NCI-H446 treated with DMSO at 0.1 percent for 48 hours (cell line): ENCODE measurements around the gene PRKN.

Source experiments
- DNase-seq: peaks from one replicate; lab custom pipeline; 2025; lab: John Stamatoyannopoulos, UW

Gene PRKN

DNA sequence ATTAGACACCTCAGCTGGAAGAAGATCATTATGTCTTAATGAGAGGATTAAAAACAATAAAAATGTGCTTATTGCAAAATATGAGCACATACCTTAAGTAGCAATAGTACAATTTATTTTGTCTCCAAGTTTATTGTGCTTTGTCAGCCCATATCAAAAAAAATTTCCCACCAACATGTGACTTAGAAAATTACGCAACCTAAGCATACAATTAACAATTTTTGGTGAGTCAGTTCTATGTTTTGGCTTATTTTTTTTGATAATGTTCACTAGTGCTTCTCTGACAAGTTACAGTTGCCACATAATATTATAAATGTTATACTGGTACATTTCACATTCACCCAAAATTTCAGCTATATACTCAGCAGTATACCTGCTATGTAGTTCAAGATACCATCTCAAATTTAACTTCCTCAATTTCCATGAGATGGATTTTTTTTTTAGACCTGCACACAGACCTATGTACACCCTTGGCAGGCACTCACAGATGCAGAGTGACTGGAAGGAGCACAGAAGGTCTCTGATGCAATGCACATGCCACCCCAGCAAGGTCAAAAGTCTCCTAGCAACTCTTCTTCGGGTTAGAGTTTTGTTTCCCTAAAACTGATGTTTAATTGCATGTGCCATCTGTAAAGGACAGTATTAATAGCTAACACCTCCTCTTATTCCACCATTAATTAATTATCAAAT is 112.4 kb downstream of the PRKN start:
- DNase-seq: no peak

DNA sequence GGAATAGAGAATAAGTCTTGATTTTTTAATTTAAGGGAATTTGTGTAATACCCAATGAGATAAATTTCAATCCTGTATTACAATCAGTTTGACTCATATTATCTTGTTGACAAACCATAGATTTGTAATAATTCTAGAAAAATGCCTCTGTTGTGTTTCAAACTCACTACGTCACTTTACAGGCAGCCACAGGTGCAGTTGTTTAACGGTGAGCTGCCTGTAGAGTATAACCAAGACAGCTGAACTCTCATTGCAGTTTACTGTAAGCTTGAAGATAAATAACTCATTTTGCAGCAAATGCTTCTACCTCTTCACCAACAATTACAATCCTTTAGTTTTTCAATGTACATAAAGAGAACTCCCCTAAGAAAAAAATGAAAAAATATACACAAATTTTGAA is 114.3 kb downstream of the PRKN start:
- no peak for DNase-seq

DNA sequence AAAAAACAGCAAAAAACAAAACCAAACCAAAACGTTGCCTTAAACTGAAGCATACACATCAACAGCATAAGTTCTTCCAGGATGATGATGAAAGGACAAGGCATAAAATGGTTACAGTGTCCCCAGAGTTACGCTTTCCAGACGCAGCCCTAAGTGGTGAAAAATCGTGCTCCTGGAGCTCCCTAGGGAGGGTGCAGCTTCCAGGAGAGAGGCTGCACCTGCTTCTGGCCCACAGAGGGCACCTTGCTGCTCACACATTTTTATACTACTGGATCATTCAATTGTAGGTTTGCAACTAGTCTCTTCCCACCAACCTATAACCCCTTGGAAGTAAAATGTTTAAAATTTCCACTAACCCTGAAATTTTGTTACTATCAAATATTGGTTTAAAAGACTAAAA is 115.0 kb downstream of the PRKN start:
- no peak for DNase-seq

DNA sequence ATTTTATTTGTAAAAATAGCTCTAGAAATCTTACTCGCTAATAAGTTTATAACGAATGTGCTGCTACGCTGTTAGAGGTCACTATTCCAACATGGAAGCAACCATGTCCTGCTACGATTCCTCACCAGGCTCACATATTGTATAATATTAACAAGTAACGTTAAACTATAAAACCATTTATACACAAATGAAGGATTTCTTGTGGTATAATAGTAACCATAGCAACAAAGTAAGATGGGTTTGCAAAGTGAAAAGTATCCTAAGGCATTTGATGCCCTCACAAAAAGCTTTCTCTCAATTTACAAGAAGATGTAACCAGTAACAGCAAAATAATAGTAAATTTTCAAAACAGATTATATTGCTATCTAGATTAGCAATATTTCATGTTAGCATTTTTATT is 117.2 kb downstream of the PRKN start:
- DNase-seq: no peak

DNA sequence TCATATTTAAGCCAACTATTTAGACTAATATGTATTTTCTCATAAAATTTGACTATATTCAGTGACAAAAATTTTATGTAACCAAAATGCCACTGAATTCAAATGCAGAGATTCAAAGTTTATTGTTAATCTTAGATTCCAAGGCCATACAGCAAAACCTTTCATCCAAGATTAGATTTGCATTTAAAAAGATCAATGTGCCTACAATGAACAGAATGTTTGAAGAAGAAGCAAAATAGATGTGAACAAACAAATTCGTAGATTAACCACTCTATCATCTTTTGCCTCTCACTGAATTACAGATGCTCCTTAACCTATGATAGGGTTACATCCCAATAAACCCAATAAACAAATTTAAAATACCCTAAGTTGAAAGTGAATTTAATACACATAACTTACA is 121.7 kb downstream of the PRKN start:
- DNase-seq: no peak

DNA sequence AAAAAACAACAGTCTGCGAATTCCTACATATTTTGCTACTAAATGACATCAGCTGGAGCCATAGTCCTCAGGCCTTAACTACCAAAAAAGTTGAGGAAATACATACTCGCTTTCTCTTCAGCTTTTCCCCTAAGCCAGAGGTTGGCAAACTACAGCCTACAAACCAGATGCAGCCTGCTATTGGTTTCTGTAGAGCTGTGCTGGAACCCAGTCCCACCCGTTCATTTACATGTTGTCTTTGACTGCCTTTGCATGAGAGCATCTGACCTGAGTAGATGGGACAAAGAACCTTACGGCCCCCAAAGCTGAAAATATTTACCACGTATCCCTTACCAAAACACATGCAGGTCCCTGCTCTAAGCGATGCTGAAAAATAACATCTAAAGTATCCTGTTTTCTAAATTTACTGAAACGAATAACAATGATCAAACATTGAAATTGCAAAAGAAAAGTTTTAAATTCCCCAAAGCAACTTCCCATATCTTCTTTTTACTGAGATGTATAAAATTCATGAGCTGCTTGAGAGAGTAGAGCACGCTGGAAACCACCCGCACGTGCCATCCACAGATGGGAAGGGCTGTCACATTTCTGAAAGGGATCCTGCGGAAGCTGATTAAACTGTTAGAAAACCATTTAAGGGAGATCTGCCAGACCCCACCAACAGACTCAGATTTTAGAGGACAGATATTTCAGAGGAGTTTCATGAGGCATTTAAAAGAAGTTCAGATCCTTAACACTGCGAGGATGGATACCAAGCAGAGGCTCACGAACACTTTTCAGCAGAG is 124.1 kb downstream of the PRKN start:
- DNase-seq: no peak

DNA sequence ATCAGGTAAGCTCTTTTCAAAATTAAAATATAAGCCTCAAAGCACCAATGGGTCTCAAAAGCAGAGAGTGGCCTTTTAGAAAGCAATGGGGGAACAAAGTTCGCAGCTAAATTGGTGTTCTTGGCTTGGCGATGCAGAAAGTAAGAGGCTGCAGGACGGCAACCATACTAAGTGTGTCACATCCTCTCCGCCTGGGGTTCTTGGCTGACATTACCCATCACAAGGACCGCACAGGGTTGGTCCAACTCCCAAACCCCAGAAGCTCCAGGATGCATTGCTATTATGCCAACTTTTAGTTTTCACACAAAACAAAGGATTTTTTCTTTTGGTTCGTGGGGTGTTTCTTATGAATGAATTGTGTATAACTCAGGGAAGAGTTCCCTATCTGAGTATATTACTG is 124.8 kb downstream of the PRKN start:
- DNase-seq: no peak

DNA sequence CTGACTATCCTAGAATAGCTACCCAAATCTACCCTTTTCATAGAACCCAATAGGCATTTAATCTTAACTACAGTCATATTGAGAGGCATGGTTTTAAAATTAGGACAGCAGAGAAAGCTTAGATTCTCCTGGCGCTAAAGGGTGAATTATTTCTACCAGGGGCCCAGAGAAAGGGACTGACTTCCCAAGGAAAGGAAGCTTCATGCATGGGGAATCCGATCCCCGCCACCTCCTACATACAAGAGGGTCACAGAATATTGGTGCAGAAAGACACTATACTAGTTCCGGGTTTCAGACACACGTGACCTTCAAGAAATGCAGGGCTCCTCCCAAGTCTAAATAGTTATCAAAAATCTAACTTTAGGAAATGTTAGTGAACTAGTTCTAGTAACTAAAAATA is 130.9 kb downstream of the PRKN start:
- DNase-seq: no peak

DNA sequence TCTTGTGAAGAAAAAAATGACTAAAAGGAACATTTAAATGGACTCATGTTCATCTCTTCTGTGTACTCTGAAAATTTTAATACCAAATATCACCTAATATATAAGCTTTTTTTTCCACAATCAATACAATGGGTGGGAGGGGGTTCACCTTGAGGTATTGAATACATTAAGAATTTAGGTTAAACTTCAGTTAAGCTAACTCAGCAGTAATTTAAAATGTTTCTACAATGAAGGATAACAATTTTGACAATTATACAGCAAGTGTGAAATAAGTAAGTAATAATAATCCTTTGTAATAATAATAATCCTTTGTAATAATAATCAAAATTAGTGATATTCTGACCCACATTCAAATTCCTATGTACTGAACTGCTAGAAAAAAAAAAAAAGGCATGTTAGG is 136.0 kb downstream of the PRKN start:
- no peak for DNase-seq

DNA sequence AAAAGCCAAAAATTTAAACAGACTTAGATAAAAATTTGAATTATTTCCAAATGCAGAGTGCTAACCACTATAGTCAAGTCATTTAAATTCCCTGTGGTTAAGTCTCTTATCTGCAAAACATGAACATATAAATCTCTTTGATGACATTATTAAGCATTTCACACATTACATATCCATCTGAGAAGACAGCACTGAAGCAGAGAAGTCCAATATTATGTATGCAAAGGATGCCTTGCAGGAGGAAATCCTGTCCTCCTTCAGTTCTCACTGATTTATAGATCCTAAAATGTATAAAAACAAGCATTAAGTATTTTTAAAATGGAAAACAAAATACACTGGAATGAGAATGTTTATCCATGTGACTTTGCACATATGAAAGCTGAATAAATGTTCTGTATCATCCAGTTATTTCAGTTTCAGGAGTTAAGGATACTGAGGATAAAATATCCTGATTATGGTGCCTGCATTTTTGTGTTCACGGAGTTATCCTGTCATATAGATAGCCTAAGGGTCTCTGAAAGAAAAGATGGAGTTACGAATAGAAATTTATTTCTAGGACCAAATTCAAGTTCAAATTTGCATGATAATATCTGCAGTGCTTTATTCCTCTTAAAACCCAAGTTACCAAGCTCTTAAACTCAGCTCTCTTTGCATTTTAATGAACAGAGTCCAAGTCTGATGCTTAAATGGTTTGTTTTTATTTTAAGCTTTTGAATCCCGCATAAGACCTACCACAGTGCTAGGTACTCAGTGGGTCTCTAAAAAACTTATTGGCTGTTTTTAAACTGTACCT is 145.4 kb downstream of the PRKN start:
- DNase-seq: no peak

DNA sequence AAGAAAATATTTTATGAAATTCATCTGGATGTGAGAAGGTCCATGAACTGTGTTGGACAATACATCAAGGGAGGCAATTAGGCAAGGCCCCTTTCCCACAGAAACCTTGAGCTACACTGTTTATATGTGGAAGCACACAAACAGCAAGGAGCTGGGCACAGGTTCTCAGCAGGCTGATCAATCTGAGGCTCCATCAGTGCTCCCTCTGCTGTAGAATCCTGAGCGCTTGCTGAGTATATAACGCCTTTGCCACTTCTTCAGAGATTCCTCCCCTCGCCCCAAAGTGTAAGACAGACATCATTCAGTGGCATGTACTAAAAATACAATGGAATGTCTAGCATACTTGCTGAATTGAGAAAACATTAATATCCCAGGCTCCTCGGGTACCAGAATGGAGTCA is 146.9 kb downstream of the PRKN start:
- no peak for DNase-seq

DNA sequence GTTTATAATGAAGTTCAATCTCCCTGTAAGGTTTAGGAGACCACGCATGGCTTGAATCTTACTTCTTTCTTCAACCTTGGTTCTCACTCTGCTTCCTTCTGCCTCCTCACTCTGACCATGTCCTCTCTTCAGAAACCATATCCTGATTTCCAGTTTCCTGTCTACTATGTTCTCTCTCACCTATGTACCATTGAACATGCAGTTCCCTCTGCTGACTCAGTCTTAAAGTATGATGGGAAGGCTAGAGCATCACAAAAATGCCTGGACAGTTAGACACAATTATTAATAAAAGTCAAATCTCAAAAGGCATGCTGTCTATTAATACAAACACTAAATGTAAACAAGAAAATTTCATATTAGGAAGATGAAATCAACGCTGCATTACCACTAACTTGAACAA is 151.6 kb downstream of the PRKN start:
- DNase-seq: no peak

DNA sequence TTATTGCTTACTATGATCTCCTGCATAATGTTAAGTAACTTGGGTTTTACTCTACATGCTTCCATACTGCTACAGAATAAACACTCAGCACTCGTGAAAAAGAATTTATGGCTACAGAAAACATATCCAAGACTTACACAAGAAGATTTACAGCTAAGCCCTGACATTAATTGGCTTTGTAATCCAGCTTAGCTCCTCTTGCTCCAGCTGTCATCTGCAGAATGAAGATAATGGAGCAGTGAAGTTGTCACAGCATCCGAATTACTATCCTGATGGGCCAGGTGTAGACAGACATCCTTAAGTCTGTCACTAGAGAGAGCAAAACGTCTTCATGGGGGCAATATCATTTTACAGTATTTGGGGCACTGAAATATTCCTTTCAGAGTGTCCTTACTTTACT is 155.3 kb downstream of the PRKN start:
- no peak for DNase-seq

DNA sequence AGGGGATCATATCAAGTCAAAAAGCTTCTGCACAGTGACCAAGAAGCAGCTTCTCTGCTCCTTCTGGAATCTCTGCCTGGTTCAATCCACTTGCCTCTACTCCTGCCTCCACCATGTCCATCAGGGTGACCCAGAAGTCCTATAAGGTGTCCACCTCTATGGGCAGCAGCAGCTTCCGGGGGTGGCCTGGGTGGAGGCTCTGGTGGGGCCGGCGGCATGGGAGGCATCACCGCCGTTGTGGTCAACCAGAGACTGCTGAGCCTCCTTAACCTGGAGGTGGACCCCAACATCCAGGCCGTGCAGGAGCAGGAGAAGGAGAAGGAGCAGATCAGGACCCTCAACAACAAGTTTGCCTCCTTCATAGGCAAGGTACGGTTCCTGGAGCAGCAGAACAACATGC is 159.3 kb downstream of the PRKN start:
- no peak for DNase-seq

DNA sequence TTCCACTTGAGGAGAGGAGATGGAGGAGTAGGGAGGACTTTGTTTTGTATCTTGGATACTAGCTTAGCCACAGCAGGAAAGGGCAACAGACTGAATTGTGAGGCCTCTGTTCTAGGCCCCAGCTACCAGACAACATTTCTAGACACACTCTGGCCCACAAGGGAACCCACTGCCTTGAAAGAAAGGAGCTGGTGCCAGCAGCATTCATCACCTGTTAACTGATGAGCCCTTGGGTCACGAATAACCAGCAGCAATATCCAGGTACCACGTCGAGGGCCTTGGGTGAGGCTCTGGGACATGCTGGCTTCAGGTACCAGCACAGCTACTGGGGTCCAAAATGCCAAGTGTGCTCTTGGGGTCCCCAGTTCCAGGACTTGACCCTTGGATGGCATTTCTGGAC is 165.5 kb downstream of the PRKN start:
- no peak for DNase-seq

DNA sequence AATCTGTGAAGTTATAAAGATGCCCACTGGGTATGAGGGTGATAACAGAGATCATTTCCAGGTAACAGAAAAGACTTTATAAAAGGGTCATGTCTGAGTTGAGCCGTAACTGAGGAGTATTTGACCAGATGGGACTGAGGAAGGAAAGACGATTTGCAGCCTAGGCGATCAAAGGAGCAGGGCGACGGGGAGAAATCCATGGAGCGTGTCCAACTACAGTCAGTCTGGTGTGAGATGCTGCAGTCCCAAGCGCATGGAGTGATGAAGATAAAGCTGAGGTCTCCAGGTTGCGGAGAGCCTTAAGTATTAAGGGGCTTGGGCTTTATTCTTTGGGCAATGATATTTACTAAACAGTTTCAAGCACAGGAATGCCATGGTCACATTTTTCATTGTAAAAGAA is 166.7 kb downstream of the PRKN start:
- DNase-seq: no peak

DNA sequence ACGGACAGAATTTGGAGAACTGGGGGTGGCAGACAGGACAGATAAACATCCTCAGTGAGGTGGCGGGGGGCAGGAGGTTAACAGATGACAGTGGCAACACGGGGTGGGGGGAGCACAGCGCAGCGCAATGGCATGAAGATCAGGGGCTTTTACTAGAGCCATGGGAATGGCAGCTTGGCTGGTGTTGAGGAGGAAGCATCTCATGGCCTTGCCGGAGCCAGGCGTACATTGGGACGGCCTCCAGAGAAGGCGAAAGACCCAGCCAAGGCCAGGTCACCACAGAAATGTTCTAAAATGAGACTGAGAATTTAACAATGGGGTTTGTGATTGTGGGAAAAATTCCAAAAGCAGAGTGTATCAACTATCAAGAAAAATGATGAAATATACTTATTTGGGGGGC is 173.0 kb downstream of the PRKN start:
- DNase-seq: no peak

DNA sequence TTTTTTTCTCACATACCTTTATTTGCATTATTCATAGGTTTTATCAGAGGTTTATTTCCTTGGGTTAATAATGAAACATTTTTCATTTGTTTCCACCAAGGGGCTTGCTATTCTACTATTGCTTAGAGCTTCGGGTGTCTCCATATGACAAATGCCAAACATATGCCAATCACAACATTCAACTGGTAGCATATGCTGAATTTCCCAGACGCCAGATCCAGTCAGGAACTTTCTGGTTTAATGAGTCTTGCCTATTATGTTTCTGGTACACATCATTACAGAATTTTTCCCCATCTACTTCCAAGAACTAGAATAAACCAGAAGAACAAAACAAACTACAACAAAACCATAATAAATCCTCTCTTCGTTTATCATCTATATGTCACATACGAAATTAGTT is 180.7 kb downstream of the PRKN start:
- DNase-seq: no peak

DNA sequence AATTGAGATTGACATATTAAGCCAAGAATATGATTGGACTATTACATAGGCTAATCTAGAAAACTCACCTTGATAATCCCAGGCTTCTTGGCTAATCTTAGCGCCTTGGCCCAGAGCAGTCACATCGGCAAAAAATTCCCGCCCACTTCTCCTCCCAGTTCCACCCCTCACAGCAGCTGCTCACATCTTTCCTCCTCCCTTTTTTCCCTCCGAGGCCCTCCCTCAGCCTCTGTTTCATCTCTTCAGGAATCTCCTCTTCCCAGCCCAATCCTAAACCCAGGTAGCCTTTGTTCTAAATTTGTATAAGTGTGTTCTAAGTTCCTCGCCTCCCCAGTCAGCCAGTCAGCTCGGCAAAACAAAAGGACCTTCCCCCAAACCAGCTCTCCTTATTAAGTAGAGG is 184.3 kb downstream of the PRKN start:
- no peak for DNase-seq

DNA sequence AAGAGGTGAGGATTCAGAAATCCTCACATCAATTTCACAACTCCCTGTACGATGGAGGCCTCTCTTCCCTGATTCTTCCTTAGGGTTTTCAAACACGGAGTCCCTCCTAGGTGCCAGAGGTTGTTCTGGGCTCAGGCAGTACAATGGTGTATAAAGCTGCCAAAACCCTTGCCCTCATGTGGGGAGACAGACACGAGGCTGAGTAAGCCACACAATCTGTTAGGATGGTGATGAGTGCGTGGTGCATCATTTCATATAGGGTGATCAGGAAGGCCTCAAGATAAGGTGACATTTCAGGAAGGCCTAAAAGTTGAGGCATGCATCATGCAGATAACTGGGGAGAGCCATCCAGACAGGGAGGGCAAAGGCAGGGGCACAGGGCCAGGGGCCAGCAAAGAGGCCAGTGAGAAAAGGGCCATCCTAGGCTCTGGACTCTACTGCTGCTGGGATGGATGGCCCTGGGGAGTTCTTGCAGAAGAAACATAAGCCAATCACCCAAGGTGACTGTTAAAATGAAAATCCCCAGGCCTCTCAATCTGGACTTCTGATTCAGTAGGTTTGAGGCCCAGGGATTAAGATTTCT is 186.5 kb downstream of the PRKN start:
- DNase-seq: no peak

DNA sequence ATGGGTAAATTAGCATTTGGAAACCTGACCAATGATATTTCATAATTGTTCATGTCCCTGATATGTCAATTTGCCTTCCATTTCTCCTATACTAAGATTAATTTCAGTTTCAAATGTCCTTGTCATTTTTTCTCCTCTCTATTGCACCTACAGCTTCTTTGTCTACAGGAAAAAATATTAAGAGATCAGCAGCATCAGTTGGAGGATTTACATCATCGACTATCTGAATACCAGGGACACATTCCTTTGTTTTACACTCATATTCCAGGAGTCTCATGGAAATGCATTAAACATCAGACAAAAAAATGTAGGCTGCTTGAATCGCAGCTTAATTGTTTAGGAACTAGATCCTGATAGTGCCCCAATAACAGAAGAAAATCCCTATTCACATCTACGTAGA is 188.2 kb downstream of the PRKN start:
- DNase-seq: no peak

DNA sequence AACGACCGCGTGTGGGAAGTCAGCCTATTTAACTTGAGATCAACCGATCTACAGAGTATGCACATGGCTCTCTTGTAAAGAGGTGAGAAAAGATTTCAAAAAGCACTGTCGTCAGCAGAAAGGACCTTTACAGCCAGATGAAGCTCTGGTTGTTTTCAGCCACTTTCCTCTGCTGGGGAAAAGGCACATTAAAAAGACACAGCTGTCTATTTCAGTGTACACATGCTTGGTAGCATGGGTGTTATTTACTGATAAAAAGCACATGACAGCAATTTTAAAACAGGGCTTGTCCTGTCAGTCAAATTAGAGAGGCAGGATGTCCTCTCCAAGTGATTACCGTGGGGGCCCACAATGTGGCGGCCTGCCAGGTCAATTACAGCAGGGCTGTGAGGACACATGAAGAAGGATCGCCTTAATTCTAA is 188.9 kb downstream of the PRKN start:
- DNase-seq: no peak

DNA sequence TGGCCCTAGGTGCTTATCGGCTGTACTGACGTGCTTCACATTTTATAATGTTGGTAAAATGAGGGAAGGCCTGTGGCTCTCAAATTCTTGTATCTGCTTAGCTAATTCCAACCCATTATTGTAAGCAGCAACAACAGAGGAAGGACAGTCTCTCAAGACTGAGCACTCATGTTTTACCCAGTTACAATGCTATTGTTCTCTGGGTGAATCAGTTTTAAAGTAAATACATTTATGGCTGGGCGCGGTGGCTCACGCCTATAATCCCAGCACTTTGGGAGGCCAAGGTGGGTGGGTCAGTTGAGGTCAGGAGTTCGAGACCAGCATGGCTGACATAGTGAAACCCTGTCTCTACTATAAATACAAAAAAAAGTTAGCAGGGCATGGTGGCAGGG is 194.6 kb downstream of the PRKN start:
- no peak for DNase-seq
